Activated CD8-positive, alpha-beta T cell treated with anti-CD3 and anti-CD28 coated beads, Interleukin-2, amount 10 ng/mL, durations not matched to agents 7 days and 5 days (primary cell): Measurements from ENCODE around the gene MRPS7. TPM values are rescaled to one million over a fixed set of nuclear protein-coding genes. Genes with fewer than 3 reads are reported as not detected.
A peak's percentile ranks its signal among the peaks of the same experiment; 100 is the strongest.
"Not testable (repeated sequence)": the region's sequence is repeated elsewhere in the genome, so short reads cannot be mapped to it uniquely, and the experiment has no call there.

ENCODE experiments used
- ATAC-seq: fragments of 150-1000 bp; cut with Tn5 transposase; one replicate; pipeline ENCODE4 v1.10.0; 2021; ENCODE audit warnings: moderate library complexity
- CTCF ChIA-PET: fragments of 350-600 bp; sonication (Branson Sonifier 250); formaldehyde crosslinking; loops from one replicate; lab custom pipeline; 2021; ENCODE audit warnings: antibody characterized with exemption; lab: Charles Lee
- POLR2A ChIA-PET: fragments of 350-600 bp; sonication (Branson Sonifier 250); formaldehyde crosslinking; loops from one replicate; lab custom pipeline; 2021; ENCODE audit warnings: antibody characterized with exemption; lab: Charles Lee
- DNase-seq: peaks from one replicate; pipeline ENCODE4 v3.0.0-alpha.2; 2020
- H3K27ac Mint-ChIP-seq: one replicate; pipeline ENCODE4 v1.8.0; 2021; ENCODE audit warnings: mild to moderate bottlenecking, mixed read lengths
- H3K27me3 Mint-ChIP-seq: one replicate; pipeline ENCODE4 v1.8.0; 2021; ENCODE audit warnings: low read depth, mixed read lengths
- H3K36me3 Mint-ChIP-seq: one replicate; pipeline ENCODE4 v1.8.0; 2021; ENCODE audit warnings: low read depth, mixed read lengths
- H3K4me1 Mint-ChIP-seq: one replicate; pipeline ENCODE4 v1.8.0; 2021; ENCODE audit warnings: low read depth, mixed read lengths
- H3K4me3 Mint-ChIP-seq: one replicate; pipeline ENCODE4 v1.8.0; 2021; ENCODE audit warnings: mild to moderate bottlenecking, mixed read lengths
- H3K9me3 Mint-ChIP-seq: one replicate; pipeline ENCODE4 v1.8.0; 2022; ENCODE audit warnings: mixed read lengths; ENCODE audit not compliant: insufficient read depth
- total RNA-seq, 2 experiments: library from RNA; stranded (reverse); gene quantifications; one replicate each; pipeline ENCODE4 v1.2.3, GENCODE V29; 2021

The MRPS7 gene
- total RNA-seq, 2 experiments from 2014 or later: 62.1 to 66.1 TPM

DNA sequence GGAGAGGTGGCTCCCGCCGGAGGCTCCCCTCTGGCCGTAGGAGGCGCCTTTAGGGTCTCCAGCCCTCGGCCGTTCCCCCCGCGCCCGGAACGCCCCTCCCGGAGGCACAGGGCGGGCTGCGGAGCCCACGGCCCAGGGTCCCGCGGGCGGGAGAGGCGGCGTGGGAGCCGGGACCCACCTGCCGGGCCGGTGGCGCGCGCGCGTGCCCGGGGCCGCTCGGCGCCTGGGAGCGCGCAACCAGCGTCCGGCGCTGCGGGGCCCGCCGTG, 9.2 kb downstream of the MRPS7 start, which contains the start of gene MIF4GD:
MIF4GD (minus strand) TSS at position 266 of the 267 bp plus-strand sequence. CDS start 1,036 bp downstream, outside the sequence.
- Mint-ChIP-seq H3K27me3 (no peaks in the 10 kb centered on the region), H3K9me3 (no peaks in the 10 kb centered on the region), H3K36me3 (peaks cover 32% of the 10 kb centered on the region), H3K4me3 (peak within 1 kb of the TSS; percentile 83), H3K4me1 (peaks cover 36% of the 10 kb centered on the region), H3K27ac (peak within 1 kb of the TSS; percentile 93)
- DNase-seq: no peak
- peak; percentile 31 for ATAC-seq
- ChIA-PET POLR2A (interaction anchor here (0.6 to 6.9 kb wide), 22 partner anchors 10 to 419 kb away, joined by 3 to 112 read pairs (median 4); partner anchors contain the start of genes GGA3, GRB2, JPT1 and MRPS7), CTCF (interaction anchor here (0.6 to 6.0 kb wide), 52 partner anchors 9 to 556 kb away, joined by 3 to 98 read pairs (median 4); partner anchors contain the start of genes GGA3, GRB2, MRPL58 and MRPS7)

DNA sequence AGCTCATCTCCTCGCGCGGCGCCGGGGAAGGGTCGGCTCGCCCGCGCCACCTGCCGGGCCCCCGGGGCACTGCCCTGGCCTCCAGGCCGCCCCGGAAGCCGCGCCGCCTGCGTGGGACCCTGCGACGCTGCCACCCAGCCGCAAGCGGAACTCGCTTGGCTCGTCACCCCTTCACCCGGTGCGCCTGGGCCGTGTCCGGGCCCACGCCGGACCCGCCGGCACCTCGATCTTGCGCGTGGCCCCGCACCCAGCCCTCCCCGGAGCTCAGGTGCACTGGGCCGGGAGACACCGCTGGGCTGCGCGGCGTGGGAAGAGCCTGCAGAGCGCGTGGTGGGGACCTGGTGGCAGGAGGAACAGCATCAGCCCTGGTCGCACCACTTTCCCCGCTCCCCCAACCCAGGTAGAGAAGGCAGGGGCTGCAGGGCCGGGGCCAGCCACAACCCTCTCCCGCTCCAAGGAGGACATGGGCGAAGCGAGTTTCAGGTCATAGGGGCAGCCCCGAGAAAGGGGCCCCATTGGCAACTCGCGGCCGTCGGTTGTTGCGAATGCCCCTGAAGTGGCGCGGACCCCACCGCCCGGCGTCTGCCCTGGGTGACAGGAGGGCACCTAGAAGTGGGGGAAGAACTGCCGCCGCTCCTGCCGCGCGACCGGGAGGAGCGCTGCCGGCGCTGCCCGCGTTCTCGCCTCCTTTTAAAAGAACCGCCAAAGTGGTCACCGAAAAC, 9.7 kb downstream of the MRPS7 start:
- POLR2A ChIA-PET: interaction anchor here (0.6 to 6.9 kb wide), 22 partner anchors 10 to 418 kb away, joined by 3 to 112 read pairs (median 4); partner anchors contain the start of genes GGA3, GRB2, JPT1 and MRPS7
- CTCF ChIA-PET: interaction anchor here (0.6 to 6.0 kb wide), 51 partner anchors 8 to 556 kb away, joined by 3 to 98 read pairs (median 4); partner anchors contain the start of genes GGA3, GRB2, MRPS7 and MYO15B
- Mint-ChIP-seq H3K27ac (peak overlapping the region; percentile 86), H3K4me3 (peak overlapping the region; percentile 81), H3K36me3 (peaks cover 28% of the 10 kb centered on the region), H3K9me3 (no peaks in the 10 kb centered on the region), H3K4me1 (peaks cover 36% of the 10 kb centered on the region), H3K27me3 (no peaks in the 10 kb centered on the region)
- ATAC-seq (peak; percentile 85), DNase-seq (peak; percentile 89)

DNA sequence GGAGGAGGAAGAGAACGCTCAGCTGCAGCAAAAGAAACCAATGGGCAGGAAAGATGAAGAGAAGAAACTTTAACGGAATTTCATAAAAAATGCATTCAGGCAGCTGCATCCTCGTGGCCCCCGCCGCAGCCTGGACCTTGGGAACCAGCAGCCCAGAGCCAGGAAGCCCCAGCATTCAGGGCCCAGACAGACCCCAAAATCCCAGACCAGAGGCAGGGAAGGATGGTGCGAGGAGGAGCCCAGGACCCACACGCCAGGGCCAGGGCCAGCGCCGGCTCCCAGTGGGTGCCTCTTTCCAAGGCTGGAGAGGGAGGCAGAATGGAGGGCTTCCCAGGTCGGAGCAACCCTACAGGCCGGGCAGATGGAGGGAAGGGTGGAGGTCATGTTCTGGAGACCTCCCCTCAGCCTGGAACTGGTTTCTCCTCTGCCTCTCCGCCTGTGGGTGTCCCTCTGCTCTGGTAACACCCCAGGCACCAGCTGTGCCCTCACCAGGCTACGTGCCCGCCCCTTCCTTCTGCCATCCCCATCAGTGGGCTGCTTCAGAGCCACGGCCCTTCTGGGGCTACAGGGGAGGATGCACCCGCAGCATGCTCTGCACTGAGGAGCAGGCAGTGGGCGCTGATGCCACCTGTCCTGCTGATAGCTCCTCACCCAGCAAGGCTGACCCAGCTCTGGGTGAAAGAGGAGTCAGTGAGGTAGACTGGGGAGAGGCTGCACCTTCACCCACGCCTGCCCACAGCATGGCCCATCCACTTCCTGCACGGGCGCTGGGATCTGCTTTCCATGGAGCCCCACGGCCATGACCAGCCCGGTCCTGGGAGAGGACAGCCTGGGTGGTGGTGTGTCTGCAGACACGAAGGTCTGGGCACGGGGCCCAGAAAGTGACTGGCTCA, 10.5 kb downstream of the MRPS7 start:
- H3K27me3 Mint-ChIP-seq: no peaks in the 10 kb centered on the region
- ATAC-seq (no peak), DNase-seq (no peak)
- H3K4me1 Mint-ChIP-seq: peaks cover 36% of the 10 kb centered on the region
- ChIA-PET CTCF (interaction anchor here (0.8 to 6.0 kb wide), 15 partner anchors 11 to 184 kb away, joined by 3 to 98 read pairs (median 8); partner anchors contain the start of genes GGA3, GRB2, MRPS7 and SLC25A19), POLR2A (interaction anchor here (1.6 to 6.9 kb wide), 5 partner anchors 11 to 140 kb away, joined by 7 to 112 read pairs (median 9); partner anchors contain the start of genes GGA3, MRPS7, SLC25A19 and SUMO2)
- peak overlapping the region; percentile 81 for H3K4me3 Mint-ChIP-seq
- peaks cover 23% of the 10 kb centered on the region for H3K36me3 Mint-ChIP-seq
- peak overlapping the region; percentile 86 for H3K27ac Mint-ChIP-seq
- no peaks in the 10 kb centered on the region for H3K9me3 Mint-ChIP-seq

DNA sequence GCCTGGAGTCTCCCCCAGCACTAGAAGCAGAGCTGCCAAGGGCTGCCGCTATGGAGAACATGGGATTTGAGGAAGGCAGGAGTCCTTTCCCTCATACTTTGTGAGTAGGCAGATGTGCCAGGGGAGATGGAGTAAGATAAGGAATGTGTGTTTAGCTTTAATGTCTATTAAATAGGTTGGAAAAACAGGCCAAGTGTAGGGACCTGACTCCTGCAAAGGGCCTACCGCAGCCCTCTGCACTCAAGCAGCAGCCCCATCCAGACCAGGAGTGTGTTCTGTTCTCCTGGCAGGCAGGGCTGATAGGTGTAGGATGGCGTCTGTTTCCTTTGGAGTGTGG, 11.1 kb downstream of the MRPS7 start:
- Mint-ChIP-seq H3K36me3 (peaks cover 26% of the 10 kb centered on the region), H3K4me1 (peaks cover 35% of the 10 kb centered on the region), H3K27ac (peak overlapping the region; percentile 72), H3K9me3 (no peaks in the 10 kb centered on the region), H3K4me3 (peak overlapping the region; percentile 81), H3K27me3 (no peaks in the 10 kb centered on the region)
- DNase-seq (no peak), ATAC-seq (no peak)
- POLR2A ChIA-PET: interaction anchor here (1.4 to 6.9 kb wide), 4 partner anchors 12 to 90 kb away, joined by 3 to 112 read pairs (median 42); partner anchors contain the start of genes GGA3, MRPS7, SLC25A19 and SUMO2
- CTCF ChIA-PET: interaction anchor here (0.9 to 6.0 kb wide), 6 partner anchors 12 to 139 kb away, joined by 3 to 98 read pairs (median 8); partner anchors contain the start of genes GGA3, MRPS7 and SLC25A19

- peak overlapping the region; percentile 63 for H3K27ac Mint-ChIP-seq
- ChIA-PET POLR2A (interaction anchor here (0.6 to 6.9 kb wide), 4 partner anchors 11 to 31 kb away, joined by 3 to 76 read pairs (median 3); partner anchors contain the start of genes MRPS7 and SLC25A19), CTCF (interaction anchor here (0.6 to 6.0 kb wide), 4 partner anchors 13 to 138 kb away, joined by 3 to 98 read pairs (median 5); partner anchors contain the start of genes GGA3, MRPS7 and SLC25A19)
- H3K27me3 Mint-ChIP-seq: no peaks in the 10 kb centered on the region
- no peaks in the 10 kb centered on the region for H3K9me3 Mint-ChIP-seq
- H3K4me3 Mint-ChIP-seq: no peak overlapping the region
- peaks cover 31% of the 10 kb centered on the region for H3K4me1 Mint-ChIP-seq
- peaks cover 28% of the 10 kb centered on the region for H3K36me3 Mint-ChIP-seq
- no peak for DNase-seq
- no peak for ATAC-seq
Observed at GRCh38 chr17:75273977-75274708, 12.5 kb downstream of the MRPS7 start.

GRCh38 chr17:75277664-75278071, 16.0 kb downstream of the MRPS7 start:
- DNase-seq: no peak
- ChIA-PET POLR2A (interaction anchor here (0.8 to 0.9 kb wide), 2 partner anchors 11 to 16 kb away, joined by 3 read pairs; partner anchors contain the start of genes MRPS7 and SLC25A19), CTCF (interaction anchor here (2.0 kb wide), 1 partner anchor 12 kb away, joined by 6 read pairs; the partner anchor contains the start of gene SLC25A19)
- Mint-ChIP-seq H3K36me3 (peaks cover 34% of the 10 kb centered on the region), H3K4me3 (no peak overlapping the region), H3K9me3 (no peaks in the 10 kb centered on the region), H3K27me3 (no peaks in the 10 kb centered on the region), H3K27ac (no peak overlapping the region), H3K4me1 (peaks cover 14% of the 10 kb centered on the region)
- no peak for ATAC-seq

- not testable (repeated sequence) for H3K27ac Mint-ChIP-seq, H3K4me1 Mint-ChIP-seq, H3K27me3 Mint-ChIP-seq, H3K4me3 Mint-ChIP-seq, DNase-seq, H3K9me3 Mint-ChIP-seq, ATAC-seq
- ChIA-PET POLR2A (interaction anchor here (1.3 kb wide), 1 partner anchor 9 kb away, joined by 5 read pairs; the partner anchor contains the start of gene SLC25A19), CTCF (interaction anchor here (1.5 kb wide), 1 partner anchor 9 kb away, joined by 5 read pairs; the partner anchor contains the start of gene MIF4GD)
- peaks cover 29% of the 10 kb centered on the region for H3K36me3 Mint-ChIP-seq
Observed at GRCh38 chr17:75280189-75280588, 18.5 kb downstream of the MRPS7 start.

- ATAC-seq (no peak), DNase-seq (no peak)
- POLR2A ChIA-PET: interaction anchor here (0.9 to 1.8 kb wide), 2 partner anchors 11 to 14 kb away, joined by 3 to 8 read pairs; partner anchors contain the start of gene MIF4GD
- CTCF ChIA-PET: interaction anchor here (1.3 to 2.1 kb wide), 3 partner anchors 12 to 127 kb away, joined by 5 to 11 read pairs (median 6); partner anchors contain the start of gene MIF4GD
- Mint-ChIP-seq H3K27ac (no peak overlapping the region), H3K36me3 (peaks cover 40% of the 10 kb centered on the region), H3K4me3 (no peak overlapping the region), H3K9me3 (no peaks in the 10 kb centered on the region), H3K27me3 (no peaks in the 10 kb centered on the region), H3K4me1 (peaks cover 22% of the 10 kb centered on the region)
Observed at GRCh38 chr17:75285123-75285522, 23.4 kb downstream of the MRPS7 start.

- peaks cover 33% of the 10 kb centered on the region for H3K36me3 Mint-ChIP-seq
- peak overlapping the region; percentile 97 for H3K4me3 Mint-ChIP-seq
- ChIA-PET POLR2A (no interaction called here), CTCF (interaction anchor here (2.8 kb wide), 1 partner anchor 16 kb away, joined by 75 read pairs; the partner anchor contains the start of gene MIF4GD)
- no peak overlapping the region for H3K27ac Mint-ChIP-seq
- peaks cover 27% of the 10 kb centered on the region for H3K4me1 Mint-ChIP-seq
- no peaks in the 10 kb centered on the region for H3K27me3 Mint-ChIP-seq
- H3K9me3 Mint-ChIP-seq: no peaks in the 10 kb centered on the region
- ATAC-seq (no peak), DNase-seq (no peak)
Observed at GRCh38 chr17:75287221-75287620, 25.5 kb downstream of the MRPS7 start.

DNA sequence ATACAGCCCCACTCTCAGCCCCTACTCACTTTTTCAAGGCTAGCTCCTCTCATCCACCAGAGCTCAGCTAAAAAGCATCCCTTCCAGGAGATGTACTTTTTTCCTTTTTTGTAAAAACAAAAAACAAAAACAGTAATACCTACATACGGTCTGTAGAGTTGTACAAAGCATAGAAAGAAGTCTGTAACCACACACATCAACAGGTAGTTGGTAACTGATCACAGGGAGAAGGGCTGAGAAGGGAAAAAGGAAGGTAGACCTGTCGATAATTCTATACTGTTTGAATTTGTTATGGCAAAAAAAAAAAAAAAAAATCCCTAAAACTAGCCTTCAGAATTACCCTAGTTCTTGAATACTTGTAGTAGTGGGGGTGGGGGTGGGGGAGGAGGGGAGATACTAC, 26.7 kb downstream of the MRPS7 start:
- Mint-ChIP-seq H3K36me3 (peaks cover 31% of the 10 kb centered on the region), H3K9me3 (no peaks in the 10 kb centered on the region), H3K4me1 (peaks cover 27% of the 10 kb centered on the region), H3K27me3 (no peaks in the 10 kb centered on the region), H3K27ac (peak overlapping the region; percentile 100), H3K4me3 (peak overlapping the region; percentile 97)
- CTCF ChIA-PET: interaction anchor here (1.1 to 3.2 kb wide), 8 partner anchors 10 to 174 kb away, joined by 3 to 75 read pairs (median 8); partner anchors contain the start of gene MIF4GD
- DNase-seq (no peak), ATAC-seq (no peak)
- POLR2A ChIA-PET: interaction anchor here (0.9 to 3.8 kb wide), 17 partner anchors 8 to 379 kb away, joined by 3 to 76 read pairs (median 6); partner anchors contain the start of genes GGA3, GRB2, MIF4GD and MRPS7
